Measurements from ENCODE around the gene FLNC. TPM values are rescaled to one million over a fixed set of nuclear protein-coding genes. Genes with fewer than 3 reads are reported as not detected.

Gene FLNC
- total and polyA plus RNA-seq, 9 of the 15 experiments (the other 6 are each of a cell fraction or from before 2014, with no cell fraction given) = 0.90 to 155 (median 28.8) TPM

- Histone ChIP-seq H2AFZ (ENCODE audit: low read depth, low read length) (no peak overlapping the region), H3K27me3 (ENCODE audit: control insufficient read depth in 2 of 2, insufficient read depth in 2 of 2, low read length in 2 of 2) (no peaks in the 10 kb centered on the region), H3K4me2 (ENCODE audit: insufficient read depth, low read length) (no peak overlapping the region), H3K9me3 (replicated peaks; ENCODE audit: control insufficient read depth, insufficient read depth, low read depth, low read length) (no peaks in the 10 kb centered on the region), H3K4me1 (replicated peaks in 1 of 2; ENCODE audit: control insufficient read depth in 2 of 2, insufficient read depth in 2 of 2, low read length in 2 of 2) (peaks cover 0 to 32% of the 10 kb centered on the region in 2 experiments; a peak in 2 of 5 replicates), H3K36me3 (ENCODE audit: control insufficient read depth, insufficient read depth, low read length) (peaks cover 43% of the 10 kb centered on the region), H3K27ac (ENCODE audit: extremely low read depth, low read depth, low read length) (no peak overlapping the region), H4K20me1 (replicated peaks; ENCODE audit: control insufficient read depth, insufficient read depth, low read length) (no peaks in the 10 kb centered on the region; the same call in 1 of the 2 replicates), H3K79me2 (ENCODE audit: control insufficient read depth, insufficient read depth, low read length) (peaks cover 30% of the 10 kb centered on the region), H3K9ac (ENCODE audit: insufficient read depth in 1 of 2, low read depth in 2 of 2, low read length in 2 of 2) (no peak overlapping the region), H3K9me1 (ENCODE audit: control insufficient read depth, insufficient read depth, low read length) (no peaks in the 10 kb centered on the region), H3K4me3 (no peak overlapping the region)
- CTCF ChIA-PET (ENCODE audit: low intra/inter-chr PET ratio) = no interaction called here
- POLR2A ChIA-PET = interaction anchor here (0.6 to 1.2 kb wide), 2 partner anchors 36 to 443 kb away, joined by 3 to 4 read pairs; no protein-coding TSS in a partner anchor
- no TSS peak for BruUV-seq (replicated peaks)
- DNase-seq (ENCODE audit: extremely low read depth in 1 of 4, low spot score in 3 of 4) (no peak), FAIRE-seq (no peak), ATAC-seq (no peak)
- intact Hi-C loops (cut with micrococcal nuclease) (no loop called here), in situ Hi-C loops (cut with MboI) (no loop called here)
- TF ChIP-seq PCBP2 (IDR thresholded peaks at IDR 0.05; ENCODE audit: low read depth, low read length, poor library complexity, severe bottlenecking) (no peak), HOMEZ (CRISPR knock-in tag; IDR thresholded peaks at IDR 0.05) (no peak), ZNF140 (CRISPR knock-in tag; IDR thresholded peaks at IDR 0.05) (no peak)
- 94% methylated on average over 13 of the region's 13 CpGs for whole genome bisulfite sequencing (ENCODE audit: insufficient coverage, low coverage, missing lambda C conversion rate)
Measured at GRCh38 chr7:128868624-128869137, 38.5 kb downstream of the FLNC start.
